Measurements from ENCODE around the gene ALAS1. TPM values are rescaled to one million over a fixed set of nuclear protein-coding genes. Genes with fewer than 3 reads are reported as not detected.

Gene ALAS1
- total RNA-seq, 1 experiment from 2014 or later, result 41.6 TPM

DNA sequence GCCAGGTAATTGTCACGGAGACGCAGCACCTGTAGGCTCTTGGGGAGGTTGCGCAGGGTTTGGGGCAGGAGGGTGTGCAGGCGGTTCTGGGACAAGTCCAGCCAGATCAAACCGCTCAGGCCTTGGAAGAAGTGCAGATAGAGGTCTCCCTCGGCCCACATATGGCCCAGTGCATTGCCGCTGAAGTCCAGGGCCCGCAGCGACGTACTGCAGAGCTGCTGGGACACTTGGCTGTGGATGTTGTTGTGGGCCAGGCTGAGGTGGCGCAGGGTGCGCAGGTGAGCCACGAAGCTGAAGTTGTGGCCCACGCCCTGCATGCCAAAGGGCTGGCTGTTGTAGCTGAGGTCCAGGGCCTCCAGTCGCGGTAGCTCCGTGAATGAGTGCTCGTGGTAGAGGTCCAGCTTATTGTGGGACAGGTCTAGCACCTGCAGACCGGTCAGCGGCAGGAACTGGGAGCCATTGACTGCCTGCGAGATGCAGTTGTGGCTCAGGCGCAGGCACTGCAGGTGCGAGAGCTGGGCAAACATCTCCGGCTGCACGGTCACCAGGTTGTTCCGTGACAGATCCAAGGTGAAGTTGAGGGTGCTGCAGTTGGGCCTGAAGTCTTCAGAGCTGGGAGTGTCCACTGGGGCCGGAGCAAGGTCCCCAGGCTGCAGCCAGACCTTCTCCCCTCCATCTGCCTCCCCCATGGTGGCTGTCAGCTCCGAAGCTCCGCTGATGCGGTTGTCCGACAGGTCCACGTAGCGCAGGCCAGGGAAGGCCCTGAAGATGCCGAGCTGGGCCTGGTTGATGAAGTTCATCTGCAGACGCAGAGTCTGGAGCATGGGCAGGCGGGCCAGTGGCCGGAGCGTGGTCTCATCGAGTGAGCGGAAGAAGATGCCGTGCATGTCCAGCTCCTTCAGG is 24.6 kb downstream of the ALAS1 start:
- H3K27ac ChIP-seq (ENCODE audit: low read length), result no peak overlapping the region
- peaks cover 61% of the 10 kb centered on the region for H3K79me2 ChIP-seq (ENCODE audit: low read length)
- no peaks in the 10 kb centered on the region for H3K27me3 ChIP-seq (ENCODE audit: low read length)
- no peak overlapping the region for H3K9ac ChIP-seq (ENCODE audit: low read length)
- no peak for DNase-seq
- H3K4me2 ChIP-seq (ENCODE audit: low read depth, low read length, poor library complexity, severe bottlenecking), result peak overlapping the region; percentile 97
- H3K36me3 ChIP-seq (ENCODE audit: insufficient read depth, low read length), result peaks cover 50% of the 10 kb centered on the region
- no peaks in the 10 kb centered on the region for H3K9me3 ChIP-seq (ENCODE audit: low read length)
- H3K4me3 ChIP-seq (ENCODE audit: low read length), result no peak overlapping the region; the same call in 1 of the 2 replicates
- no peaks in the 10 kb centered on the region for H3K9me2 ChIP-seq (replicated peaks; ENCODE audit: insufficient read depth, low read length)
- H4K20me1 ChIP-seq (ENCODE audit: insufficient read depth, low read depth, low read length), result peaks cover 67% of the 10 kb centered on the region
- peaks cover 77% of the 10 kb centered on the region for H3K4me1 ChIP-seq (ENCODE audit: low read length)
- H2AFZ ChIP-seq (ENCODE audit: low read length), result no peak overlapping the region

DNA sequence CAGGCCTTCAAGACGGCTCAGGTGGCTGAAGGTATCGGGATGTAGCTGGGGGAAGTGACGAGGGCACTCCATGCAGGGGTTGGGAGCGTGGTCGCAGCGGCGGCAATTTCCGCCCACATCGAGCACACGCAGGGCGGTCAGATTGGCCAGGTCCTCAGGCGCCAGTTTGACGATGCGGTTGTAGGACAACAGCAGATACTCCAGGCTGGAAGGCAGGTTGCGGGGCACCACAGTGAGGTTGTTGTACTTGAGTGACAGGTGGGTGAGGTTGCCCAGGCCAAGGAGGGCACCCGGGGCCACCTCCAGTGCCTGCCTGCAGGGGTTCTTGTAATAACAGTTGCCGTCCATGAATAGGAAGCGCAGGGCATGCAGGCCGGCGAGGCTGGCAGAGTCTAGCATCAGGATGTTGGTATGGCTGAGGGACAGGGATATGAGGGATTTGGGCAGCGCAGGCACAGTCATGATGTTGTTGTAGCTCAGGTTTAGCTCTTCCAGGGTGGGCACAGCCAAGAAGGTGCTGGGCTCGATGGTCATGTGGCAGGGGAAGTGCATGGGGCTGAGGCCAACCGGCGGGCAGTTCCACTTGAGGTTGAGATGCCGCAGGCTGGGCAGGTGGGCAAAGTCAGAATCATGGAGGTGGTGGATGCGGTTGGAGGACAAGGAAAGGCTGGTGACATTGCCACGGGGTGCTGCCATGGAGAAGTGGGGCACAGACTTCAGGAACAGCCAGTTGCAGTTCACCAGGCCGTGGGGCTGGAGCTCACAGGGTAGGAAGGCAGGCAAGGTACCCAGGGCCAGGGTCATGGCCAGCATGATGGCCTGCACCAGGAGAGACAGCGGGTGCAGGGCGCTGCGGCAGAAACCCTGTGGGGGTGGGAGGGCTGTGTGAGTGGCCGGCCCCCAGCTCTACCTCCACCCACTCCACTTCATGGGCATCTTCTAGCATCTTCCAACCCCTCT is 25.8 kb downstream of the ALAS1 start:
- H3K4me2 ChIP-seq (ENCODE audit: low read depth, low read length, poor library complexity, severe bottlenecking), result peak overlapping the region; percentile 97
- H3K27me3 ChIP-seq (ENCODE audit: low read length), result no peaks in the 10 kb centered on the region
- H3K4me1 ChIP-seq (ENCODE audit: low read length), result peaks cover 84% of the 10 kb centered on the region
- no peak overlapping the region for H2AFZ ChIP-seq (ENCODE audit: low read length)
- peak overlapping the region; percentile 99 for H3K27ac ChIP-seq (ENCODE audit: low read length)
- H3K4me3 ChIP-seq (ENCODE audit: low read length), result peak overlapping the region; percentile 91
- DNase-seq, result no peak
- peak overlapping the region; percentile 92 for H3K9ac ChIP-seq (ENCODE audit: low read length)
- peaks cover 61% of the 10 kb centered on the region for H3K79me2 ChIP-seq (ENCODE audit: low read length)
- peaks cover 56% of the 10 kb centered on the region for H4K20me1 ChIP-seq (ENCODE audit: insufficient read depth, low read depth, low read length)
- H3K9me2 ChIP-seq (replicated peaks; ENCODE audit: insufficient read depth, low read length), result no peaks in the 10 kb centered on the region
- H3K36me3 ChIP-seq (ENCODE audit: insufficient read depth, low read length), result peaks cover 43% of the 10 kb centered on the region
- H3K9me3 ChIP-seq (ENCODE audit: low read length), result no peaks in the 10 kb centered on the region

DNA sequence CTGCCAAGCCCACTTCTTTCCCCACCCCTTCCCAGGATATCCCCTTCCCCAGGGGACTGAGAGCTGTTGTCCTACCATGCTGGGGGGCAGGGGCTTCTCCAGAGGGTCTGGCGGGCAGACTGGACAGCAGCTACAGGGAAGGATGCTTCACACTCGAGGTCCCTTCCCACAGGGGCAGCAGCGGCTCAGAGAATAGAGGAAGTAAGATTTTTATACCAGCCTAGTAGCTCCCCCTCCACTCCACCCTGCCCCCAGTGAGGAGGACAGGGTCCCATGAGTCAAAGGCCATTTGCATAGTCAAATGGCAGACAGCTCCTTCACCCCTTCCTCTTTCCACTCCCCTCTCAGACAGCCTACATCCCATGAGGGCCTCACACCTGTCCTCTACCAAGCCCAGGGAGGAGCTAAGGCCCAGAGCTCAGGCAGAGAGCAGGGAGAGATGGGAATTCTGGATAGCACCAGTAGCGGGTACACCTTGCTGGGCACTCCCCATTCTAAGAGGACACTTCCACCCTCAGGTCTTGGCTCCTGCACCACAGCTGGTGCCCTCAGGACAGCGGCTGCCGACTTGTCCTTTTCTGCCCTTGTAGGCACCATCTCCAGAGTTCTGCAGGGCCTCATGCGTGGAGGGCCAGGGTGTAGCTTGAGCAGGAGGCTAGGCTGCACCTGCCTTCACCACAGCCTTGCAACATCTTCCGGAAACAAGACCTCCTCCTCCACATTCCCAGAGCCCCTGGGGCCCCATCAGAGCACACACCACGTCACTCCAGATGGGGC is 27.7 kb downstream of the ALAS1 start, which contains the start of gene TLR9:
TLR9 (minus strand) TSS at position 194 of the 777 bp plus-strand sequence; CDS start at position 78, 116 bp downstream.
- peak within 1 kb of the TSS; percentile 91 for H3K4me3 ChIP-seq (ENCODE audit: low read length)
- peak within 1 kb of the TSS; percentile 92 for H3K9ac ChIP-seq (ENCODE audit: low read length)
- DNase-seq, result peak; percentile 98
- H3K36me3 ChIP-seq (ENCODE audit: insufficient read depth, low read length), result peaks cover 32% of the 10 kb centered on the region
- H3K9me3 ChIP-seq (ENCODE audit: low read length), result no peaks in the 10 kb centered on the region
- peak within 1 kb of the TSS; percentile 99 for H3K27ac ChIP-seq (ENCODE audit: low read length)
- H3K79me2 ChIP-seq (ENCODE audit: low read length), result peaks cover 47% of the 10 kb centered on the region
- H3K4me1 ChIP-seq (ENCODE audit: low read length), result peaks cover 73% of the 10 kb centered on the region
- peaks cover 42% of the 10 kb centered on the region for H4K20me1 ChIP-seq (ENCODE audit: insufficient read depth, low read depth, low read length)
- no peak within 1 kb of the TSS for H2AFZ ChIP-seq (ENCODE audit: low read length)
- peak within 1 kb of the TSS; percentile 97 for H3K4me2 ChIP-seq (ENCODE audit: low read depth, low read length, poor library complexity, severe bottlenecking)
- H3K27me3 ChIP-seq (ENCODE audit: low read length), result no peaks in the 10 kb centered on the region
- H3K9me2 ChIP-seq (replicated peaks; ENCODE audit: insufficient read depth, low read length), result no peaks in the 10 kb centered on the region

DNA sequence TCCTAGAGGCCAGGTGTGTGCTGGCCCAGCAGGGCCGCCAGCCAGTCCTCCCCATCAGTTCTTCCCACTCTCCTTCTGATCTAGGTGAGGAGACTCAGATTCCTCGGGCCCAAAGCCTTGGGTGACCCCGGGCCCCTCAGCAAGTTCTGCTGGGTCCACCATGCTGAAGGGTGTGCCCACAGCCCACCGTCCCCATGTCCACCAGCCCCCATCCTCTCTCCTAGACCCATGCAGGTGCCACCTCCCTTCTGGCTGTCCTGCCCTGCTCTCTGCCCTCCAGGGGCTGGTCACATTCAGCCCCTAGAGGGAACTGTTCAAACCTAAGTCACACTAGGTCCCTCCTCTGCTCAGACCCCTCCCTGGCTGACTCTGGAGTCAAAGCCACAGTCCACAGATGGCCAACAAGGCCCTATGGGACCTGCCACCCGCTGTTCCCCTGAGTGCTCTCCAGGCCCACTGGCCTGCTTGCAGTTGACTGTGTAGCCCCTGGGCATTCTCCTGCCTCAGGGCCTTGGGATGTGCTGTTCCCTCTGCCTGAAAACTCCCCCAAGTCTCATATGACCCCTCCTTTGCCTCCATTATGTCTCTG is 28.4 kb downstream of the ALAS1 start:
- peak overlapping the region; percentile 56; the same call in 1 of the 2 replicates for H3K4me3 ChIP-seq (ENCODE audit: low read length)

DNA sequence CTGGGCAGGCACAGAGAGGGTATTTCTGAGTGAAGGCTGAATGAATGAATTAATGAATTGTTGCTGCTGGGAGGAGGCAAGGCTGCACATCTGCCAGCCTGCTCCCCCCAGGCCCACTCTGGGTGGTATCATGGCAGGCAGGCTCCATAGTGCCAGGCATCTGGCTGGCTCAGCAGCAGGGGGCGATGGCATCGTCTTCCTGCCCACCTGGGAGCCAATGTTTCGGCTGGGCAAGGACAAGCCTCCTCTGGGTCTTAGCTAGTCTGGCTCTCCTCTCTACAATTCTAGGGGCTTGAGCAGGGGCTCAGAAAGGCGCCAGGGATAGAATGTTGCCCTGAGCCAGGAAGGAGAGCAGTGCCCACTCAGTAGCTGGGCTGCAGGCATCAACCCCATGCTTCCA is 29.2 kb downstream of the ALAS1 start:
- Histone ChIP-seq H3K36me3 (ENCODE audit: insufficient read depth, low read length) (peaks cover 27% of the 10 kb centered on the region), H2AFZ (ENCODE audit: low read length) (no peak overlapping the region), H3K4me2 (ENCODE audit: low read depth, low read length, poor library complexity, severe bottlenecking) (peak overlapping the region; percentile 97), H3K79me2 (ENCODE audit: low read length) (peaks cover 33% of the 10 kb centered on the region), H3K9me2 (replicated peaks; ENCODE audit: insufficient read depth, low read length) (no peaks in the 10 kb centered on the region), H4K20me1 (ENCODE audit: insufficient read depth, low read depth, low read length) (peaks cover 30% of the 10 kb centered on the region), H3K9ac (ENCODE audit: low read length) (peak overlapping the region; percentile 72), H3K4me3 (ENCODE audit: low read length) (peak overlapping the region; percentile 56; the same call in 1 of the 2 replicates), H3K4me1 (ENCODE audit: low read length) (peaks cover 70% of the 10 kb centered on the region), H3K9me3 (ENCODE audit: low read length) (no peaks in the 10 kb centered on the region), H3K27ac (ENCODE audit: low read length) (peak overlapping the region; percentile 99), H3K27me3 (ENCODE audit: low read length) (no peaks in the 10 kb centered on the region)
- no peak for DNase-seq

More for the DNA sequence above, 28.4 kb downstream of the ALAS1 start:
- Histone ChIP-seq H2AFZ (ENCODE audit: low read length) (no peak overlapping the region), H3K9me2 (replicated peaks; ENCODE audit: insufficient read depth, low read length) (no peaks in the 10 kb centered on the region), H3K4me1 (ENCODE audit: low read length) (peaks cover 70% of the 10 kb centered on the region), H3K27me3 (ENCODE audit: low read length) (no peaks in the 10 kb centered on the region), H3K79me2 (ENCODE audit: low read length) (peaks cover 40% of the 10 kb centered on the region), H3K4me2 (ENCODE audit: low read depth, low read length, poor library complexity, severe bottlenecking) (peak overlapping the region; percentile 97), H3K9me3 (ENCODE audit: low read length) (no peaks in the 10 kb centered on the region), H4K20me1 (ENCODE audit: insufficient read depth, low read depth, low read length) (peaks cover 35% of the 10 kb centered on the region), H3K27ac (ENCODE audit: low read length) (peak overlapping the region; percentile 99), H3K36me3 (ENCODE audit: insufficient read depth, low read length) (peaks cover 32% of the 10 kb centered on the region), H3K9ac (ENCODE audit: low read length) (peak overlapping the region; percentile 72)
- DNase-seq, result peak; percentile 85

DNA sequence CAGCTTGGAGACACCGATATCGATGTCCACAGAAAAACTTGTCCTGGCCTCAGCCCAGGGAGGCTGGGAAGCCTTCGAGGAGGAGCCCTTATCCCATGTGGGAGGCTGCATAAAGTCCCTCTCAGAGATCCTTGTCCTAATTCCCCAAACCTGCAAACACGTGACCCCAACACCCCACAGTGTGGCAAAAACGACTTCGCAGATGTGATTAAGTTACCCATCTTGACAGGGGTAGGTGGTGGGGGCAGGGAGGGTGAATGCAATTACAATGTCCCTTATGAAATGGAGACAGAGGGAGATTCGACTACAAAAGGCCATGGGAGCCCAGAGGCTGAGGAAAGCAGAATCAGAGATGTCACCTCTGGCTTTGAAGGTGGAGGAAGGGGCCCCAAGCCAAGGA is 29.8 kb downstream of the ALAS1 start:
- Histone ChIP-seq H3K4me2 (ENCODE audit: low read depth, low read length, poor library complexity, severe bottlenecking) (peak overlapping the region; percentile 97), H3K9ac (ENCODE audit: low read length) (peak overlapping the region; percentile 72), H3K4me3 (ENCODE audit: low read length) (no peak overlapping the region)

DNA sequence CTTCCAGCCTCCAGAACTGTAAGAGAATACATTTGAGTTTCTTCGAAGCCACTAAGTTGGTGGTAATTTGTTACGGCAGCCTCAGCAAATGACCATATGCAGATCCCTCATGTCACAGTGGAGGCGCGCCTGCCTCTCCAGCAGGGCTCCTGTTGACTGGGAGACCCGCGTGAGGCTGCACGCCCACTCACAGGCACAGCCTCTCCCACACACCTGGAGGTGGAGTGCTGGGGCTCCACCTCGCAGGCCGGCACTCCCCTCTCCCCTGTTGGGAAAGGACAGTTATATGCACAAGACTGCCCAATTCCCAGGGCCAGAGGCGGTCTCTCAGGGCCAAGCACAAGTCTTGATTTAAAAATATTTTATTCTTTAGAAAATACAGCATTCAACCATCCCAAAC is 30.3 kb downstream of the ALAS1 start:
- no peaks in the 10 kb centered on the region for H3K9me2 ChIP-seq (replicated peaks; ENCODE audit: insufficient read depth, low read length)
- no peak overlapping the region for H3K4me3 ChIP-seq (ENCODE audit: low read length)
- H3K27ac ChIP-seq (ENCODE audit: low read length), result peak overlapping the region; percentile 99
- no peak for DNase-seq
- peak overlapping the region; percentile 72; the same call in 1 of the 2 replicates for H3K9ac ChIP-seq (ENCODE audit: low read length)
- no peaks in the 10 kb centered on the region for H3K27me3 ChIP-seq (ENCODE audit: low read length)
- peaks cover 21% of the 10 kb centered on the region for H3K79me2 ChIP-seq (ENCODE audit: low read length)
- H3K4me2 ChIP-seq (ENCODE audit: low read depth, low read length, poor library complexity, severe bottlenecking), result no peak overlapping the region
- peaks cover 22% of the 10 kb centered on the region for H4K20me1 ChIP-seq (ENCODE audit: insufficient read depth, low read depth, low read length)
- peaks cover 19% of the 10 kb centered on the region for H3K36me3 ChIP-seq (ENCODE audit: insufficient read depth, low read length)
- H3K9me3 ChIP-seq (ENCODE audit: low read length), result no peaks in the 10 kb centered on the region
- no peak overlapping the region for H2AFZ ChIP-seq (ENCODE audit: low read length)
- peaks cover 69% of the 10 kb centered on the region for H3K4me1 ChIP-seq (ENCODE audit: low read length)

More for the DNA sequence above, 29.8 kb downstream of the ALAS1 start:
- peaks cover 26% of the 10 kb centered on the region for H3K79me2 ChIP-seq (ENCODE audit: low read length)
- peaks cover 26% of the 10 kb centered on the region for H4K20me1 ChIP-seq (ENCODE audit: insufficient read depth, low read depth, low read length)
- peaks cover 69% of the 10 kb centered on the region for H3K4me1 ChIP-seq (ENCODE audit: low read length)
- DNase-seq, result no peak
- no peaks in the 10 kb centered on the region for H3K27me3 ChIP-seq (ENCODE audit: low read length)
- H3K27ac ChIP-seq (ENCODE audit: low read length), result peak overlapping the region; percentile 99
- H3K9me2 ChIP-seq (replicated peaks; ENCODE audit: insufficient read depth, low read length), result no peaks in the 10 kb centered on the region
- no peak overlapping the region for H2AFZ ChIP-seq (ENCODE audit: low read length)
- H3K9me3 ChIP-seq (ENCODE audit: low read length), result no peaks in the 10 kb centered on the region
- peaks cover 23% of the 10 kb centered on the region for H3K36me3 ChIP-seq (ENCODE audit: insufficient read depth, low read length)
